ENCODE measurements around the gene ENKD1.

DNA sequence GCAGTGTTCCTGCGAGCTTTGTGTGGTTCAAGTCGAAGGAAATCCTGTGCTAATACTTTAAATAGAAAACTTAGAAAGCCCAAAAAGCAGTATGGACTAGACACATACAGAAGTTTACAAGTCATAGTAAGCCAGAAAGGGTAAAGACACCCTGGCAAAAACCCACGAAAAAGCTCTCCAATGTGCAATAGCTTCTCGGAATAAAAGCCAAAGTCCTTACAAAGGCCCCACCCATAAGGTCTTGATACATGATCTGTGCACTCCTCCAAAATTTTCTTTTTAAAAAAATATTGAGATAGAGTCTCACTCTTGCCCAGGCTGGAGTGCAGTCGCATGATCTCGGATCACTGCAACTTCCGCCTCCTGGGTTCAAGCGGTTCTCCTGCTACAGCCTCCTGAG is 10.4 kb upstream of the ENKD1 start:
- TF ChIP-seq POLR2A (IDR thresholded peaks at IDR 0.05), result no peak
- TF ChIP-seq, protein P1, sequence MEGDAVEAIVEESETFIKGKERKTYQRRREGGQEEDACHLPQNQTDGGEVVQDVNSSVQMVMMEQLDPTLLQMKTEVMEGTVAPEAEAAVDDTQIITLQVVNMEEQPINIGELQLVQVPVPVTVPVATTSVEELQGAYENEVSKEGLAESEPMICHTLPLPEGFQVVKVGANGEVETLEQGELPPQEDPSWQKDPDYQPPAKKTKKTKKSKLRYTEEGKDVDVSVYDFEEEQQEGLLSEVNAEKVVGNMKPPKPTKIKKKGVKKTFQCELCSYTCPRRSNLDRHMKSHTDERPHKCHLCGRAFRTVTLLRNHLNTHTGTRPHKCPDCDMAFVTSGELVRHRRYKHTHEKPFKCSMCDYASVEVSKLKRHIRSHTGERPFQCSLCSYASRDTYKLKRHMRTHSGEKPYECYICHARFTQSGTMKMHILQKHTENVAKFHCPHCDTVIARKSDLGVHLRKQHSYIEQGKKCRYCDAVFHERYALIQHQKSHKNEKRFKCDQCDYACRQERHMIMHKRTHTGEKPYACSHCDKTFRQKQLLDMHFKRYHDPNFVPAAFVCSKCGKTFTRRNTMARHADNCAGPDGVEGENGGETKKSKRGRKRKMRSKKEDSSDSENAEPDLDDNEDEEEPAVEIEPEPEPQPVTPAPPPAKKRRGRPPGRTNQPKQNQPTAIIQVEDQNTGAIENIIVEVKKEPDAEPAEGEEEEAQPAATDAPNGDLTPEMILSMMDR (IDR thresholded peaks at IDR 0.05), result no peak
